H1 (cell line): Measurements from ENCODE around the gene SRPX. TPM values are rescaled to one million over a fixed set of nuclear protein-coding genes. Genes with fewer than 3 reads are reported as not detected.

Source experiments
- CTCF ChIA-PET: fragments of 300-600 bp; sonication (Branson Sonifier 250); formaldehyde crosslinking; loops from one replicate; lab custom pipeline; 2021; ENCODE audit not compliant: partially characterized antibody; lab: Charles Lee
- POLR2A ChIA-PET: fragments of 300-600 bp; sonication (Branson Sonifier 250); formaldehyde crosslinking; loops from one replicate; lab custom pipeline; 2021; ENCODE audit warnings: inconsistent platforms; ENCODE audit not compliant: partially characterized antibody; lab: Charles Lee
- DNase-seq, 2 experiments: peaks; one replicate each; pipeline versions ENCODE4 v3.0.0 to v3.0.0-alpha.2; 2010 to 2022; ENCODE audit warnings: low spot score in 2 of 2, low read depth in 1 of 2, mixed read lengths in 1 of 2
- FAIRE-seq: peaks from 2 replicates; lab custom pipeline; 2011; peaks lifted over from hg19 to GRCh38; lab: Jason Lieb, UNC
- H2AFZ ChIP-seq: 2 replicates; pipeline ENCODE4 v1.8.1; 2012; ENCODE audit warnings: low read length, inconsistent platforms
- H2AK5ac ChIP-seq: 2 replicates; pipeline ENCODE4 v1.6.1; 2013; ENCODE audit warnings: low read depth, low read length
- H2BK120ac ChIP-seq: replicated peaks from 2 replicates; pipeline ENCODE3; 2013; ENCODE audit warnings: low read depth, low read length, inconsistent platforms
- H2BK12ac ChIP-seq: 2 replicates; pipeline ENCODE4 v1.6.1; 2013; ENCODE audit warnings: low read depth, low read length
- H2BK15ac ChIP-seq: 2 replicates; pipeline ENCODE4 v1.6.1; 2013; ENCODE audit warnings: low read length
- H2BK20ac ChIP-seq: 2 replicates; pipeline ENCODE4 v1.6.1; 2013; ENCODE audit warnings: low read length
- H2BK5ac ChIP-seq: 2 replicates; pipeline ENCODE4 v1.6.1; 2013; ENCODE audit warnings: low read depth, low read length
- H3K14ac ChIP-seq: 2 replicates; pipeline ENCODE4 v1.6.1; 2013; ENCODE audit warnings: inconsistent platforms; ENCODE audit not compliant: insufficient read length
- H3K18ac ChIP-seq: 2 replicates; pipeline ENCODE4 v1.6.1; 2013; ENCODE audit warnings: low read length; ENCODE audit errors: extremely low read depth
- H3K23ac ChIP-seq: 2 replicates; pipeline ENCODE4 v1.6.1; 2013; ENCODE audit warnings: inconsistent platforms; ENCODE audit not compliant: insufficient read length
- H3K23me2 ChIP-seq: 2 replicates; pipeline ENCODE4 v1.6.1; 2013; ENCODE audit warnings: low read depth, low read length
- H3K27ac ChIP-seq: 2 replicates; pipeline ENCODE4 v1.6.1; 2011; ENCODE audit warnings: low read depth, low read length, inconsistent platforms
- H3K27me3 ChIP-seq, 4 experiments: replicated peaks in 1 of 4; 1 replicate in 1 of 4; 2 replicates in 3 of 4; pipeline versions ENCODE4 v1.6.1 to v1.8.1; 2011 to 2013; ENCODE audit warnings: low read length in 3 of 4, mild to moderate bottlenecking in 3 of 4, inconsistent platforms in 2 of 4, mixed read lengths in 2 of 4, moderate library complexity in 1 of 4; ENCODE audit not compliant: control insufficient read depth in 3 of 4, insufficient read depth in 3 of 4; ENCODE audit errors: extremely low read depth in 1 of 4
- H3K36me3 ChIP-seq, 4 experiments: 2 replicates each; pipeline versions ENCODE4 v1.6.1 to v1.8.1; 2011 to 2013; ENCODE audit warnings: mild to moderate bottlenecking in 4 of 4, low read length in 3 of 4, moderate library complexity in 2 of 4, control low read depth in 1 of 4, inconsistent platforms in 1 of 4; ENCODE audit not compliant: insufficient read depth in 4 of 4, control insufficient read depth in 2 of 4
- H3K4ac ChIP-seq: replicated peaks from 2 replicates; pipeline ENCODE3; 2013; ENCODE audit warnings: low read length, low read depth, mixed read lengths, inconsistent platforms; ENCODE audit not compliant: insufficient read length
- H3K4me1 ChIP-seq, 4 experiments: replicated peaks in 1 of 4; 1 replicate in 1 of 4; 2 replicates in 3 of 4; pipeline versions ENCODE4 v1.6.1 to v1.8.1; 2011 to 2013; ENCODE audit warnings: low read length in 3 of 4, inconsistent platforms in 2 of 4, mixed read lengths in 1 of 4; ENCODE audit not compliant: insufficient read depth in 4 of 4, control insufficient read depth in 3 of 4
- H3K4me2 ChIP-seq, 2 experiments: 2 replicates each; pipeline versions ENCODE4 v1.6.1 to v1.8.1; 2011 to 2013; ENCODE audit warnings: low read depth in 2 of 2, low read length in 2 of 2, control low read depth in 1 of 2, inconsistent platforms in 1 of 2, mild to moderate bottlenecking in 1 of 2; ENCODE audit not compliant: insufficient read depth in 1 of 2
- H3K4me3 ChIP-seq, 4 experiments: fragments of 200-600, 300-600 bp in 1 of 4; sonication (generic), shearing (Covaris generic), sonication (Bioruptor Twin) in 1 of 4; 2 replicates each; pipeline versions ENCODE4 v1.5.1 to v1.8.1; 2011 to 2016; ENCODE audit warnings: low read length in 4 of 4, low read depth in 3 of 4, control low read depth in 2 of 4, inconsistent platforms in 2 of 4, mild to moderate bottlenecking in 2 of 4, mixed read lengths in 1 of 4, moderate library complexity in 1 of 4; ENCODE audit not compliant: insufficient read depth in 2 of 4; ENCODE audit errors: extremely low read depth in 1 of 4
- H3K56ac ChIP-seq: replicated peaks from 2 replicates; pipeline ENCODE3; 2013; ENCODE audit warnings: low read depth, mild to moderate bottlenecking, mixed read lengths, low read length, inconsistent platforms; ENCODE audit not compliant: insufficient read length
- H3K79me1 ChIP-seq: 2 replicates; pipeline ENCODE4 v1.6.1; 2013; ENCODE audit warnings: low read depth, low read length, control low read depth
- H3K79me2 ChIP-seq, 2 experiments: 2 replicates each; pipeline versions ENCODE4 v1.6.1 to v1.8.1; 2012 to 2013; ENCODE audit warnings: low read length in 2 of 2, mild to moderate bottlenecking in 2 of 2, inconsistent platforms in 1 of 2; ENCODE audit not compliant: insufficient read depth in 2 of 2, control insufficient read depth in 1 of 2
- H3K9ac ChIP-seq, 4 experiments: replicated peaks in 1 of 4; 1 replicate in 1 of 4; 2 replicates in 3 of 4; pipeline versions ENCODE4 v1.6.1 to v1.8.1; 2011 to 2013; ENCODE audit warnings: low read depth in 3 of 4, low read length in 3 of 4, control low read depth in 2 of 4, mild to moderate bottlenecking in 2 of 4, moderate library complexity in 2 of 4, inconsistent platforms in 1 of 4; ENCODE audit errors: extremely low read depth in 1 of 4
- H3K9me3 ChIP-seq, 2 experiments: 2 replicates each; pipeline versions ENCODE4 v1.6.1 to v1.8.1; 2012 to 2013; ENCODE audit warnings: mild to moderate bottlenecking in 2 of 2, moderate library complexity in 2 of 2, control low read depth in 1 of 2, inconsistent platforms in 1 of 2, low read depth in 1 of 2, low read length in 1 of 2, mixed read lengths in 1 of 2; ENCODE audit not compliant: insufficient read depth in 2 of 2
- H4K20me1 ChIP-seq, 2 experiments: replicated peaks in 1 of 2; 2 replicates each; pipeline versions ENCODE3 to v1.8.1; 2011 to 2013; ENCODE audit warnings: inconsistent platforms in 2 of 2, low read length in 2 of 2, mild to moderate bottlenecking in 1 of 2; ENCODE audit not compliant: insufficient read depth in 2 of 2, control insufficient read depth in 1 of 2
- H4K5ac ChIP-seq: 2 replicates; pipeline ENCODE4 v1.6.1; 2013; ENCODE audit warnings: low read length, low read depth, mixed read lengths, inconsistent platforms; ENCODE audit not compliant: insufficient read length
- H4K8ac ChIP-seq: 2 replicates; pipeline ENCODE4 v1.8.0; 2013; ENCODE audit warnings: mild to moderate bottlenecking, moderate library complexity, low read length, inconsistent platforms; ENCODE audit not compliant: insufficient read depth; ENCODE audit errors: extremely low read depth
- H4K91ac ChIP-seq: replicated peaks from 2 replicates; pipeline ENCODE3; 2013; ENCODE audit warnings: low read length, mixed read lengths, inconsistent platforms; ENCODE audit not compliant: insufficient read length
- BCL11A ChIP-seq, 2 experiments: IDR thresholded peaks; one replicate each; pipeline ENCODE4 v1.6.1; 2011; ENCODE audit warnings: low read depth in 2 of 2, low read length in 2 of 2, mild to moderate bottlenecking in 2 of 2
- NANOG ChIP-seq: IDR thresholded peaks from 2 replicates; pipeline ENCODE4 v1.6.1; 2011; ENCODE audit warnings: low read length, low read depth, mild to moderate bottlenecking, inconsistent platforms; ENCODE audit not compliant: insufficient read depth, poor library complexity, severe bottlenecking
- POLR2A ChIP-seq, 2 experiments: IDR thresholded peaks; 1 replicate in 1 of 2; 2 replicates in 1 of 2; pipeline ENCODE4 v1.6.1; 2011; ENCODE audit warnings: low read depth in 2 of 2, low read length in 2 of 2, mild to moderate bottlenecking in 2 of 2; ENCODE audit errors: control extremely low read depth in 1 of 2
- RFX5 ChIP-seq: IDR thresholded peaks from 2 replicates; pipeline ENCODE4 v1.6.1; 2011; ENCODE audit warnings: low read depth, low read length, improper control_type of control experiment, borderline replicate concordance
- RXRA ChIP-seq: IDR thresholded peaks from 2 replicates; pipeline ENCODE4 v1.6.1; 2011; ENCODE audit warnings: low read depth, mild to moderate bottlenecking, low read length, moderate library complexity; ENCODE audit not compliant: insufficient read depth
- SUZ12 ChIP-seq: fragments of 200-600 bp; sonication (generic); IDR thresholded peaks from 2 replicates; pipeline ENCODE4 v1.6.1; 2012; ENCODE audit warnings: mild to moderate bottlenecking, inconsistent platforms, low read length, moderate library complexity, mixed read lengths
- TAF7 ChIP-seq: optimal IDR thresholded peaks from 2 replicates; pipeline ENCODE3; 2011; ENCODE audit warnings: low read depth, mild to moderate bottlenecking, inconsistent platforms, low read length, moderate library complexity, borderline replicate concordance
- TBP ChIP-seq: IDR thresholded peaks from 2 replicates; pipeline ENCODE4 v1.6.1; 2011; ENCODE audit warnings: low read depth, low read length, improper control_type of control experiment
- YY1 ChIP-seq: IDR thresholded peaks from 2 replicates; pipeline ENCODE4 v1.6.1; 2011; ENCODE audit warnings: low read depth, mild to moderate bottlenecking, low read length
- WGBS, 2 experiments: shearing (Covaris generic) in 1 of 2; methylation state at CpG; one replicate each; pipeline versions ENCODE4 v1.1.6 to v1.1.7; 2013 to 2015; ENCODE audit warnings: low lambda C conversion rate in 2 of 2, mixed read lengths in 2 of 2, inconsistent platforms in 1 of 2, low coverage in 1 of 2, missing lambda C conversion rate in 1 of 2; ENCODE audit not compliant: insufficient replicate concordance in 2 of 2, insufficient coverage in 1 of 2, insufficient read length in 1 of 2; ENCODE audit errors: extremely low coverage in 1 of 2, missing lambda C conversion rate in 1 of 2; 5-methylcytosine and 5-hydroxymethylcytosine counted together
- polyA plus RNA-seq, 7 experiments: library from polyadenylated mRNA; depleted of rRNA in 3 of 7; stranded (reverse) in 5 of 7; unstranded in 2 of 7; fragments of >200 nt in 5 of 7; fragments of 200-250 nt in 2 of 7; gene quantifications; 1 replicate in 5 of 7; 2 replicates in 1 of 7; 4 replicates in 1 of 7; pipeline versions ENCODE4 v1.2.1 to v1.2.3, GENCODE V29; 2011 to 2013; ENCODE audit warnings: missing spikeins in 2 of 7, mixed read lengths in 2 of 7
- total RNA-seq: library from RNA; stranded (reverse); fragmentation: NEBNext Ultra II Directional; extraction: Animal tissue kit (Norgen Biotek cat#: 25700); gene quantifications from 2 replicates; pipeline ENCODE4 v1.2.1, GENCODE V29; 2021

Gene SRPX
- total and polyA plus RNA-seq, 2 of the 8 experiments (the other 6 are each of a cell fraction or from before 2014, with no cell fraction given): 7.6 to 10.4 TPM

DNA sequence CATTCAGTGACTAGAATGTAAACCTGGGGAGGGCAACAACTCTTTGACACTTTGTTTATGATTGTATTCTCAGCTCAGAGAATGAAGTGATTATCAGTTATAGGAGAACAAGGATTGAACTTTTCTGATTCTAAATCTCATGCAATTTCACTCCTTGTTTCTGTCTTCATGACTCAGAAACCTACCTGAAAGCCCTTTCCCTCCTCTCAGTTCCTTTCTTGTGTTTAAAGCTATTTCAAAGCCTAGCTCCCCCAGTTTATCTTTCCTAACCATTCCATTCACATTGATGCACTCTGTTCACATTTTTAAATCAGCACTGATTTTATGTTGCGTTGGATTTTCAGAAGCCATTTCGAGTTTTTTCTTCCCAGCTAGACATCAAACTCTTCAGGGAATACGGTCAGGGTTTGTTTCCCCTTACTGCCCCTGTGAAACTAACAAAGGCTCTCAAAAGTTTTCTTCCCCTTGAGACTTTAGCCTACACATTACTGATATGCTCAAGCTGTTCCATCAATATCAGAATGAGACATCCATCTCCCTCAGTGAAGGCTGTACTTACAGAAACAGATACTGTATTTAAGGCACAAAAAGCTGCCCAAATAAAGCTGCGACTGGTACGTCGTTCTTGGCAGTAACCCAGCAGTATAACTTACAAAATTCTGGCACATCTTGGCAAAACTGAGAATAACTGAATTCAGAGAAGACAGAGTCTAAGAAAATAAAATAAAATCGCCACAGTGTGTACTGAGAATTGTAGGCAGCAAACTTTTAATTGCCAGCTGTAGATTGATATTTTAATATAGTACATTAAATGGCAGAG lies 31.0 kb downstream of the SRPX start:
- Histone ChIP-seq H2AFZ (no peak overlapping the region), H4K91ac (no peak overlapping the region), H4K5ac (no peak overlapping the region), H3K79me1 (no peaks in the 10 kb centered on the region), H3K36me3 (no peaks in the 10 kb centered on the region), H2AK5ac (no peak overlapping the region), H3K4me1 (no peaks in the 10 kb centered on the region), H3K23me2 (no peaks in the 10 kb centered on the region), H3K27me3 (no peaks in the 10 kb centered on the region), H3K79me2 (no peaks in the 10 kb centered on the region), H3K23ac (no peak overlapping the region)
- WGBS, 2 experiments: 84% methylated on average over 7 of the region's 7 CpGs; no CpG with 5 or more reads in 1 of the 2 experiments
- no peak for DNase-seq
- TF ChIP-seq NANOG (no peak), SUZ12 (no peak), YY1 (no peak), RXRA (no peak), POLR2A (IDR thresholded peaks at IDR 0.05; ENCODE audit: control extremely low read depth in 1 of 2, low read depth in 2 of 2, low read length in 2 of 2) (no peak), BCL11A (IDR thresholded peaks at IDR 0.05; ENCODE audit: low read depth in 2 of 2, low read length in 2 of 2) (no peak), TAF7 (no peak), TBP (no peak), RFX5 (no peak)
- TF ChIP-seq, all 59 proteins: peak for 0
- Histone ChIP-seq H2BK120ac (no peak overlapping the region), H3K9ac (no peak overlapping the region), H3K18ac (no peak overlapping the region), H3K14ac (no peak overlapping the region), H2BK12ac (no peak overlapping the region), H4K8ac (no peak overlapping the region), H3K9me3 (no peaks in the 10 kb centered on the region), H4K20me1 (no peaks in the 10 kb centered on the region), H3K4me3 (no peak overlapping the region), H2BK15ac (no peak overlapping the region), H3K4me2 (no peak overlapping the region), H3K56ac (no peak overlapping the region), H2BK5ac (no peak overlapping the region), H3K4ac (no peak overlapping the region), H3K27ac (no peak overlapping the region), H2BK20ac (no peak overlapping the region)
- POLR2A ChIA-PET: no interaction called here
- CTCF ChIA-PET: interaction anchor here (0.7 to 2.0 kb wide), 4 partner anchors 10 to 28 kb away, joined by 3 to 5 read pairs (median 4); no protein-coding TSS in a partner anchor
- no peak for FAIRE-seq
